SK-N-SH (cell line): Measurements from ENCODE around the gene FGG. TPM values are rescaled to one million over a fixed set of nuclear protein-coding genes. Genes with fewer than 3 reads are reported as not detected.

Experiments used
- CTCF ChIA-PET: fragments of 300-600, 350-600 bp; formaldehyde crosslinking; extraction: SDS; loops from one replicate; lab custom pipeline; 2021; lab: Yijun Ruan, JAX
- POLR2A ChIA-PET: fragments of 350-600 bp; sonication (Branson Sonifier 250); formaldehyde crosslinking; extraction: SDS; loops from one replicate; lab custom pipeline; 2020; ENCODE audit warnings: antibody characterized with exemption, inconsistent platforms; lab: Yijun Ruan, JAX
- DNase-seq: peaks from one replicate; pipeline ENCODE4 v3.0.0; 2012
- H2AFZ ChIP-seq: fragments of 200-600 bp; sonication (generic); 2 replicates; pipeline ENCODE4 v1.8.1; 2016; ENCODE audit warnings: antibody characterized with exemption, mild to moderate bottlenecking, low read depth
- H3F3A ChIP-seq: fragments of 200-600 bp; sonication (generic); replicated peaks from 2 replicates; pipeline ENCODE3; 2016; ENCODE audit warnings: antibody characterized with exemption, mild to moderate bottlenecking; ENCODE audit not compliant: insufficient read depth
- H3K27ac ChIP-seq, 2 experiments: fragments of 200-500 bp in 1 of 2; fragments of 200-600 bp in 1 of 2; sonication (Bioruptor generic) in 1 of 2; sonication (generic), shearing (Covaris generic) in 1 of 2; 2 replicates each; pipeline versions ENCODE4 v1.5.1 to v1.6.1; 2014 to 2016; ENCODE audit warnings: low read depth in 2 of 2, inconsistent platforms in 1 of 2, low read length in 1 of 2, mild to moderate bottlenecking in 1 of 2, mixed read lengths in 1 of 2
- H3K27me3 ChIP-seq: fragments of 200-600 bp; sonication (generic), shearing (Covaris generic); 2 replicates; pipeline ENCODE4 v1.6.1; 2016; ENCODE audit warnings: mixed run types; ENCODE audit not compliant: insufficient read depth
- H3K36me3 ChIP-seq, 2 experiments: fragments of 200-500 bp in 1 of 2; fragments of 200-600 bp in 1 of 2; sonication (Bioruptor generic) in 1 of 2; sonication (generic) in 1 of 2; replicated peaks in 1 of 2; 2 replicates each; pipeline versions ENCODE3 to v1.5.1; 2014 to 2016; ENCODE audit warnings: low read length in 1 of 2, mild to moderate bottlenecking in 1 of 2; ENCODE audit not compliant: insufficient read depth in 2 of 2, control insufficient read depth in 1 of 2
- H3K4me1 ChIP-seq, 2 experiments: fragments of 200-500 bp in 1 of 2; fragments of 200-600 bp in 1 of 2; sonication (Bioruptor generic) in 1 of 2; sonication (generic), shearing (Covaris generic) in 1 of 2; 2 replicates each; pipeline versions ENCODE4 v1.5.1 to v1.6.1; 2014 to 2016; ENCODE audit warnings: low read depth in 1 of 2, low read length in 1 of 2, mixed run types in 1 of 2; ENCODE audit not compliant: insufficient read depth in 2 of 2, control insufficient read depth in 1 of 2
- H3K4me2 ChIP-seq: fragments of 200-600 bp; sonication (generic), shearing (Covaris generic); 2 replicates; pipeline ENCODE4 v1.6.1; 2017; ENCODE audit warnings: mixed run types
- H3K4me3 ChIP-seq, 2 experiments: fragments of 200-500 bp in 1 of 2; fragments of 200-600 bp in 1 of 2; sonication (Bioruptor generic) in 1 of 2; sonication (generic), shearing (Covaris generic) in 1 of 2; 2 replicates each; pipeline versions ENCODE4 v1.5.1 to v1.8.1; 2014 to 2016; ENCODE audit warnings: low read depth in 2 of 2, inconsistent platforms in 1 of 2, low read length in 1 of 2, mild to moderate bottlenecking in 1 of 2, mixed read lengths in 1 of 2, moderate library complexity in 1 of 2
- H3K79me2 ChIP-seq: fragments of 200-600 bp; sonication (generic); 2 replicates; pipeline ENCODE4 v1.8.1; 2017; ENCODE audit warnings: mild to moderate bottlenecking; ENCODE audit not compliant: insufficient read depth
- H3K9ac ChIP-seq: fragments of 200-600 bp; sonication (generic); 2 replicates; pipeline ENCODE4 v1.6.1; 2017; ENCODE audit warnings: mixed run types
- H3K9me2 ChIP-seq: fragments of 200-600 bp; sonication (generic); 2 replicates; pipeline ENCODE4 v1.6.1; 2017; ENCODE audit warnings: mixed run types
- H3K9me3 ChIP-seq: fragments of 200-600 bp; sonication (generic); 2 replicates; pipeline ENCODE4 v1.6.1; 2017; ENCODE audit warnings: mixed run types, mild to moderate bottlenecking, moderate library complexity
- H4K20me1 ChIP-seq: fragments of 200-600 bp; sonication (generic); 2 replicates; pipeline ENCODE4 v1.6.1; 2017; ENCODE audit warnings: mild to moderate bottlenecking, mixed run types; ENCODE audit not compliant: insufficient read depth
- CTCF ChIP-seq: fragments of 200-600 bp; sonication (generic); IDR thresholded peaks from 2 replicates; pipeline ENCODE4 v1.6.1; 2017; ENCODE audit warnings: antibody characterized with exemption, mild to moderate bottlenecking, moderate library complexity
- EP300 ChIP-seq, 2 experiments: IDR thresholded peaks; 2 replicates each; pipeline versions ENCODE4 v1.4.0 to v1.6.1; 2012; ENCODE audit warnings: borderline replicate concordance in 1 of 2, low read depth in 1 of 2, low read length in 1 of 2
- EZH2phosphoT487 ChIP-seq: fragments of 200-600 bp; sonication (generic); IDR thresholded peaks from 2 replicates; pipeline ENCODE4 v1.6.1; 2017; ENCODE audit warnings: low read depth, mixed run types, mild to moderate bottlenecking, antibody characterized with exemption, moderate library complexity, borderline replicate concordance
- FOXJ3 ChIP-seq: sonication (generic); formaldehyde crosslinking; IDR thresholded peaks from 2 replicates; pipeline ENCODE4 v1.5.1; 2020; ENCODE audit warnings: mild to moderate bottlenecking, missing genetic modification reagents
- GABPA ChIP-seq: IDR thresholded peaks from 2 replicates; pipeline ENCODE4 v1.4.0; 2012; ENCODE audit warnings: low read depth, mild to moderate bottlenecking
- GATA2 ChIP-seq: sonication (generic); formaldehyde crosslinking; IDR thresholded peaks from 2 replicates; pipeline ENCODE4 v1.5.0; 2020; ENCODE audit warnings: mild to moderate bottlenecking, missing genetic modification reagents
- MEF2A ChIP-seq: IDR thresholded peaks from 2 replicates; pipeline ENCODE4 v1.4.0; 2012; ENCODE audit warnings: low read depth, borderline replicate concordance
- MXI1 ChIP-seq: IDR thresholded peaks from 2 replicates; pipeline ENCODE4 v1.6.1; 2012; ENCODE audit warnings: mild to moderate bottlenecking, low read depth, low read length, improper control_type of control experiment
- NFIC ChIP-seq: IDR thresholded peaks from 2 replicates; pipeline ENCODE4 v1.4.0; 2012; ENCODE audit warnings: borderline replicate concordance
- NRF1 ChIP-seq: IDR thresholded peaks from 2 replicates; pipeline ENCODE4 v1.6.1; 2012; ENCODE audit warnings: low read depth, mild to moderate bottlenecking, low read length
- POLR2AphosphoS5 ChIP-seq: IDR thresholded peaks from 2 replicates; pipeline ENCODE4 v1.6.1; 2012; ENCODE audit warnings: low read depth, low read length
- RAD21 ChIP-seq: IDR thresholded peaks from 2 replicates; pipeline ENCODE4 v1.6.1; 2012; ENCODE audit warnings: mild to moderate bottlenecking, low read length
- TAF1 ChIP-seq: IDR thresholded peaks from 2 replicates; pipeline ENCODE4 v1.6.1; 2012; ENCODE audit warnings: low read depth, mild to moderate bottlenecking, low read length, moderate library complexity, borderline replicate concordance
- ZBTB33 ChIP-seq: IDR thresholded peaks from 2 replicates; pipeline ENCODE4 v1.4.0; 2012; ENCODE audit warnings: low read depth, borderline replicate concordance
- WGBS: methylation state at CpG from one replicate; pipeline ENCODE4 v1.1.6; 2017; ENCODE audit warnings: low lambda C conversion rate; 5-methylcytosine and 5-hydroxymethylcytosine counted together
- polyA plus RNA-seq, 3 experiments: library from polyadenylated mRNA; depleted of rRNA; stranded (reverse); fragments of >200 nt; gene quantifications; 2 replicates each; pipeline ENCODE4 v1.2.3, GENCODE V29; 2012

FGG gene
- polyA plus RNA-seq, 1 of the 3 experiments (the other 2 are of a cell fraction) = not detected

GRCh38 chr4:154606728-154607723 lies 5.4 kb downstream of the FGG start:
- Histone ChIP-seq H3K36me3 (no peaks in the 10 kb centered on the region), H3K27ac (no peak overlapping the region), H3K27me3 (no peaks in the 10 kb centered on the region), H3K79me2 (no peaks in the 10 kb centered on the region), H3K4me2 (no peak overlapping the region), H3K4me3 (no peak overlapping the region), H3K4me1 (no peaks in the 10 kb centered on the region), H3F3A (no peaks in the 10 kb centered on the region), H4K20me1 (no peaks in the 10 kb centered on the region), H3K9me3 (no peaks in the 10 kb centered on the region), H3K9me2 (no peaks in the 10 kb centered on the region), H2AFZ (no peak overlapping the region), H3K9ac (no peak overlapping the region)
- DNase-seq = no peak
- POLR2A ChIA-PET = no interaction called here
- 11% methylated on average over 6 of the region's 6 CpGs for WGBS
- CTCF ChIA-PET = interaction anchor here (0.9 to 3.5 kb wide), 3 partner anchors 11 to 55 kb away, joined by 3 to 11 read pairs (median 3); no protein-coding TSS in a partner anchor
- TF ChIP-seq MEF2A = no peak
- no peak for TF ChIP-seq GATA2 (CRISPR knock-in tag)
- no peak for TF ChIP-seq GABPA
- TF ChIP-seq NRF1 = no peak
- no peak for TF ChIP-seq CTCF
- no peak for TF ChIP-seq MXI1
- no peak for TF ChIP-seq POLR2AphosphoS5
- no peak for TF ChIP-seq EP300 (IDR thresholded peaks at IDR 0.05; ENCODE audit: borderline replicate concordance in 1 of 2, low read depth in 1 of 2, low read length in 1 of 2)
- no peak for TF ChIP-seq NFIC
- no peak for TF ChIP-seq RAD21
- no peak for TF ChIP-seq TAF1
- no peak for TF ChIP-seq EZH2phosphoT487

- CTCF ChIA-PET = interaction anchor here (1.0 to 1.7 kb wide), 3 partner anchors 14 to 46 kb away, joined by 3 to 5 read pairs (median 4); no protein-coding TSS in a partner anchor
- H3K27me3 ChIP-seq = no peaks in the 10 kb centered on the region; the same call in 1 of the 2 replicates
- WGBS = 14% methylated on average over 4 of the region's 4 CpGs
Measured at GRCh38 chr4:154604696-154605200, 7.7 kb downstream of the FGG start.

More at GRCh38 chr4:154604696-154605200, 7.7 kb downstream of the FGG start:
- POLR2A ChIA-PET = no interaction called here
- no peak for TF ChIP-seq GABPA
- TF ChIP-seq FOXJ3 (CRISPR knock-in tag) = no peak
- TF ChIP-seq EZH2phosphoT487 = no peak
- TF ChIP-seq ZBTB33 = no peak
- DNase-seq = no peak
- no peaks in the 10 kb centered on the region for H3K9me2 ChIP-seq
- H3K9me3 ChIP-seq = no peaks in the 10 kb centered on the region
- H3K36me3 ChIP-seq = no peaks in the 10 kb centered on the region
- H3K79me2 ChIP-seq = no peaks in the 10 kb centered on the region
- H3K4me3 ChIP-seq = no peak overlapping the region
- H3K27ac ChIP-seq = no peak overlapping the region
- no peak overlapping the region for H3K4me2 ChIP-seq
- H3K4me1 ChIP-seq = no peaks in the 10 kb centered on the region
- H2AFZ ChIP-seq = no peak overlapping the region
- H3K9ac ChIP-seq = no peak overlapping the region
- H4K20me1 ChIP-seq = no peaks in the 10 kb centered on the region
- no peaks in the 10 kb centered on the region for H3F3A ChIP-seq
